NCI-H774 (cell line): ENCODE measurements around the gene IGF2BP2.
"Not testable (repeated sequence)": the region's sequence is repeated elsewhere in the genome, so short reads cannot be mapped to it uniquely, and the experiment has no call there.

Experiments used
- DNase-seq: peaks from one replicate; lab custom pipeline; 2025; lab: John Stamatoyannopoulos, UW

Gene IGF2BP2

DNA sequence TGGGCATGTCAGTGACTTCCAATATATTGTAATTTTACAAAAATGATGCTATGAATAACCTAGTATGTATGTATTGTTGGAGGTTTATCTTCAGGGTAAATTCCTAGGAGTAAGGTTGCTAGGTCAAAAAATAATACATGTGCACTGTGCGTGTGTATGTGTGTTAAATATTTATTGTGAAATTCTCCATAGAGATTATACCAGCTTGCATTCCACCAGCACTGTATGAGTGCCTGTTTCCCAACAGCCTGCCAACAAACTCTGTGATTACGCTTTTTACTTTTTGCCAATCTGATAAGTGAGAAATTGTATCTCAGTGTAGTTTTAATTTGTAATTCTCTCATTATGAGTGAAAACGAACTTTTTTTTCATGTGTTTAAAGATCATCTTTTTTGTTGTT, 12.6 kb upstream of the IGF2BP2 start:
- no peak for DNase-seq

DNA sequence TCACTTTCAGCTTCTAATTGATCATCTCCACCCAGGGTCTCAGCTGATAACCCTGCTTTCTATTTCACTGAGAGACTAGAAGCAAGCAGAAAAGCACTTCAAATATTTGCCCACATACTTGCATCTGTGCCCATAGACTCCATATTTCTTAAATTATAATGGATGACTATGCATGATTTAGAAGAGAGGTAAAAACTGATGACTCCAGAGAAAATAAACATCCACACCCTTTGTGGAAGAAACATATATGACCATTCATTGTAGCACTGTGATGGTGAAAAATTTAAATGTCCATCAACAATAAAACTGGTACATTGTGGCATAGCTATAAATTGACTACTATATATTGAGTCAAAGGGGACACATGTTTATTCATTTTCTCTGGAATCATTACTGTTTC, 7.1 kb upstream of the IGF2BP2 start:
- no peak for DNase-seq

DNA sequence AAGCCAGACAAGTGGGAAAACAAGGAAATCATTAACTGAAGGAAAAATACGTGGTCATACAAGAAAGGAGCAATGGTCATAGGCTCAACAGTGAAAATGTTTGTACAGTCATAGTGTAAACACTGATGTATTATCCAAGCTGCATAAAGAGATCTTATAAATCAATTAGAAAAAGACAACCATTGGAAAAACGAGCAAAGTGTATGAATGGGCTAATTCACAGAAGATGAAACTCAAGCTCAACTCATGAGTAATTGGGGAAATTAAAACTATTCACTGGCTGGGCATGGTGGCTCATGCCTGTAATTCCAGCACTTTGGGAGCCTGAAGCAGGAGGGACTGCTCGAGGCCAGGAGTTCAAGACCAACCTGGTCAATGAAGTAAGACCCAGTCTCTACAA, 6.4 kb upstream of the IGF2BP2 start:
- DNase-seq = peak; percentile 40

DNA sequence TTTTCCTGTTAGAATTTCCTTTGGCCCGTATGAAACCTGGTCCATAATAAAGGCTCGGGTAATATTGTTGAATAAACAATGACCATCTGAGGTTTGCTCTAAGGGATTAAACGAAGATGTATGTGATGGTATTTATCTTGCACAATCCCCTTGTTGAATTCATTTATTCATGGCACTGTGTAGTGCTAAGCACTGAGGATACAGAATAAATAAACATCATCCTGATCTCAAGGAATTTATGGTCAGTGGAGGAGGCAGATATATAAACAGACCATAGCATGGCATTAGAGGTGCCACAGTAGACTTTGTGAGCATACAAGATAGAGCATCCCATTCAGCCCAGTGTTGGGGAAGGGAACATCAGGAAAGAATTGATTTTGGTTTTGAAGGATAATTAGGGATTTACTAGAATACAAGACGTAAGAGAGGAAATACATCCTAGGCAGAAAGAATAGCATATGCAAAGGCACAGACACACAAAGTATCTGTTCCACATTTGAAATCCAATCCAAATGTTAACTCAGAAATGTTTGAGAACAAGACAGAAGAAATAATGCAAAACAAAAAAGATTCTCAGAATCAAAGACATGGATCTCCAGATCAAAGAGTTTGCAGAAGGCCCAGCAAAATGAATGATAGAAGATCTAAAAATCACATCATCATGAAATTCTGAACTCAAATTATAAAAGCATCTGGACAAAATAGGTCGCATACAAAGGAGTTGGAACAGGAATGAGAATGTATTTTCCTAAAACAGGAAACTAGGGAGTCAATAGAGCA, 5.4 kb upstream of the IGF2BP2 start:
- no peak for DNase-seq

DNA sequence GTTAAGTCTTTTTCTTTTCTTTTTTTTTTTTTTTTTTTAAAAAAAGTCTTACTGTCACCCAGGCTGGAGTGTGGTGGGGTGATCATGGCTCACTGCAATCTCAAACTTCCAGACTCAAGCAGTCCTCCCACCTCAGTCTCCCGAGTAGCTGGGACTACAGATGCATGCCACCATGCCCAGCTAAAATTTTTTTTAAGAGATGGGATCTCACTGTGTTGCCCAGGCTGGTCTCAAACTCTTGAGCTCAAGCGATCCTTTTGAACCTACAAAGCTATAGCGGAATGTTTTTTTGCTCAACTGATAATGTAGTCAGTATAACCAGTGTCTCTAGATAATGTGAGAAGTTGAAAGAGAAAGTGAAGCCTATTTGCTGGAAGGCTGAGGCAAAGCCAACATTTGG, 3.9 kb upstream of the IGF2BP2 start:
- no peak for DNase-seq

DNA sequence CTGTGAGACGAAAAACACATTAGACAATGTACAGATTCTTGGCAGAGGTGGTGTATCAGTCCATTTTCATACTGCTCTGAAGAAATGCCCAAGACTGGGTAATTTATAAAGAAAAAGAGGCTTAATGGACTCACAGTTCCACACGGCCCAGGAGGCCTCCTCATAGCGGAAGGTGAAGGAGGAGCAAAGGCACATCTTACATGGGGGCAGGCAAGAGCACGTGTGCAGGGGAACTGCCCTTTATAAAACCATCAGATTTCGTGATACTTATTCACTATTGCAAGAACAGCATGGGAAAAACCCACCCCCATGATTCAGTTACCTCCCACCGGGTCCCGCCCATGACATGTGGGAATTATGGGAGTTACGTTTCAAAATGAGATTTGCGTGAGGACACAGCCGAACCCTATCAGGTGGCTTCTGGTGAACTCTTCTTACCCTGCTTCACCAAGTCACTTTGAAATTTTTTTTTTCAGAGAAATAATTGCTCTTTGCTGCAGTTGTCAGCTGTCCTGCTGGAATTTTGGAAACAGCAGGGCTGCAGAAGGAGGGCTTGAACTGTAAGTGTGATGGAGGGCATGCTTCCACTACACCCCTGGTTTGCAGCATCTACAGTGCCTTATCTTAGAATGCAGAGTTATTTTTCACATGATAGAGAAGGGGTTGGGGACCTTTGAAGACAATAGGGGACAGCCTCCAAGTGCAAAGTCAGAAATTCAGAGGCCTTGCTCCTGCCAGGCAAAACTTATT, 2.9 kb upstream of the IGF2BP2 start:
- no peak for DNase-seq

DNA sequence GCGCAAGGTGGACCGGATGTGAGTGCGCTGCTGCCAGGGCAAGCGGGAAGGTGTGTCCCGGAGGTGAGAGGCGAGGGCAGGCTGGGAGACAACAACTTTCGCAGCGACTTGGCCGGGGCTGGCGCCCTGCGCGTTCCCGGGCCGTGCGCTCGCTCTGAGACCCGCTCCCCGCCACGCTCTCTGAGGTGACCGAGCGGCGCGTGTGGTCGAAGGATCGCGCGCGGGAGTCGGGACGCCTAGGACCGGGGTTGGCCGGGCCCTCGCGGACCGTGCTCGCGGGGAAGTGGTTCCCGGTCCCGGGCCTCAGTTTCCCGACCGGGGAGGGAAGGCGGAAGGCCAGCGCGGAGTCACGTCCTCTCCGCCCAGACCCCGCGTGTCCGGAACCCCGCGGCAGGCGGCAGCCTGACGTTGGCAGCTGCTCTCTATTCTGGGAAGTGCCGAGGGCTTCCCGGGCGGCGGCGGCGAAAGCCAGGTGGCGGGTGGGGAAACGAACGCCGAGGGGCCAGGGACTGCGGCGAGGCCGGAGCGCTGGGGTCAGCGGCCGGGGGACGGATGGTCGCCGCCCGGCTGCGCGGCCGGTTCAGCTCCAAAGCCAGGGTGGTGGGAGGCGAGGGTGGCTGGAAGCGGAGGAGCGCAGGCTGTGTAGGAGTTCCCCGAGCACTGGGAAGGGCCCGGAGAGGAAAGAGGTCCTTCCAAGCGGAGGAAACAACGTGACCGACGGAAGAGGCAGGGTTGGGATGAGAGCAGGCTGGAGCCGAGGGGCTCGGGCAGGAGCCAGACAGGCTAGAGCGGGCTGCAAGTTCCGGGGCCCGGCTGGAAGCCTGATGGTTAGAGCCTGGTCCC, 1.0 kb upstream of the IGF2BP2 start:
- DNase-seq = peak; percentile 13

DNA sequence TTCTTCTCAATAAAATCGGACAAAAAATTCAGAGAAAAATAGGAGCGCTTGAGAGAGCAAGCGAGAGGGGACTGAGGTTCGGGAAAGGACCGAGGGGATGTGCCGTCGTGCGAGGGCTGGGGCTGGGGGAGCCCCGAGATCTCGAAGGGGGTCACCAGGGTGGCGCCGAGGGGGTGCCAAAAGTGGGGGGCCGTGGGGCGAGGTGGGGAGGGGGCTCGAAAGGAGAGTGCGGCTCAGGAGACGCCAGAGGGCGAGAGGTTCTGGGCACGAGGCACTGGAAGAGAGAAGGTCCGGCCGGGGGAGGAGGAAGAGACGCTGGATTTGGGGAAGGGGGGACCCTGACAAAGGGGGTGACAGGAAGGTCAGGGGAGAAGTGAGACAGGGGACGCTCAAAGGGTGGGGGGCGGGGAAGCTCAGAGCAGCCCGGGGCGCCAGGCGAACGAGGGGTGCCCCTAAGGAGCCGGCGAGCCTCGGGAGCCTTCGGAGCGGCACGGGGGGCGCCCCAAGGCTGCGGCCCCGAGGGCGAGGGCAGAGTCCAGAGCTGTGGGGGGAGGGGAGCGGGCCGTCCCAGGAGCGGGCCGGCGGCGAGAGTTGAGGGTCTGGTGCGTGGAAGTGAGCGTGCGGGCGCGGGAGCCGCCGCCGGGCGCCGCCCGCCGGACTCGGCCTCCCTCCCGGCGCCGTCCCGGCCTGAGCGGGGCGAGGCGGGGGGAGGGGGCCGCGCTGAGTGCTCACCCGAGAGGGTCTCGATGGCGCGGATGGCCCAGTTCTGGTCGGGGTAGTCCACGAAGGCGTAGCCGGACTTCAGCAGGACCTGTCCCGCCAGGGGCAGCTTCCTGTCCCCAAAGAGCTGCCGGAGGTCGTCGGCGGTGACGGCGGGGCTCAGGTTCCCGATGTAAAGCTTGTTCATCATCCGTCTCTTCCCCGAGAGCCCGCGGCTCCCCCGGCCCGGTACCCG, 514 bp downstream of the IGF2BP2 start:
- no peak for DNase-seq

DNA sequence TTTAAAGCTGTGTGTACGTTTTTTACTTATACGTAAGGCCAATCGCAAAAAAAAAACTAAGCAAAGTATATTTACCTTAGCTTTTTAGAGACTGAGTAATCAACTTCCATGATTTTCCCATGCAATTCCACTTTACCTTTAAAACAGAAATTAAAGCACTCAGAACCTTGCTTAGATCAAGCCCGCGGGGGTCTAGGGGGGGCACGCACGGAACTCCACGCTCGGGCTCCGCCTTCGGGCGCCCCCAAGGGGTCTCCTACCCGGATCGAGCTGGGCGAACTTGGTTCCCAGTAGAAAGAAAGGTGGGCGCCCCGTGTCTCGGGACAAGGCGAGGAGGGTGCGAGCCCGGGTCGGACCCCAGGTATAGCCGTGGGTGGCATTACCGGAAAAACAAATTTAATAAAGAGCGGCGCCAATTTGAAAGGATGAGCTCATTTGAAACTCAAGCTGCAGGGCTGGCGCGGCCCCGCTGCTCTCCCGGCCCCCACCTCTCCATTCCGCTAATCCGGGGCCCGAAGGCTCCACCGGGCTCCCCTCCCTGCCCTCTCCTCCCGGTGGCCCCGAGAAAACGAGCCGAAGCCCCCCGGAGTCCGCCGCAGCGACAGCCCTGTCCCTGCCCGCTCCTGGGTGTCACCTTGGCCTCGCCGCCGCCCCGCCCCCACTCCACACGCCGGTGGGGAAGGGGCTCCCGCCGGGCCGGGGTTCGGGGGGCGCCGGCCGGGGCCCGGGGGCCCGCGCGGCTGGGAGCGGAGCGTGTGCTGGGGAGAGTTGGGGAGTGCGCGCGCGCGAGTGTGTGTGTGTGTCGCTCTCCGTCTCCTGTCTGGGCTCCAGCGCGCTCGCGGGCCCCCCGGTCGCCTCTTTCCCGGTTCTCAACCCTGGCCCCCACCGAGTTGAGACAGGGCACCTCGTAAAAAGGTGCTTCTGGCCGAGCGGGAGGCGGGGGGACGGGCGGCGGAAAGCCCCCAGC, 1.5 kb downstream of the IGF2BP2 start:
- no peak for DNase-seq

DNA sequence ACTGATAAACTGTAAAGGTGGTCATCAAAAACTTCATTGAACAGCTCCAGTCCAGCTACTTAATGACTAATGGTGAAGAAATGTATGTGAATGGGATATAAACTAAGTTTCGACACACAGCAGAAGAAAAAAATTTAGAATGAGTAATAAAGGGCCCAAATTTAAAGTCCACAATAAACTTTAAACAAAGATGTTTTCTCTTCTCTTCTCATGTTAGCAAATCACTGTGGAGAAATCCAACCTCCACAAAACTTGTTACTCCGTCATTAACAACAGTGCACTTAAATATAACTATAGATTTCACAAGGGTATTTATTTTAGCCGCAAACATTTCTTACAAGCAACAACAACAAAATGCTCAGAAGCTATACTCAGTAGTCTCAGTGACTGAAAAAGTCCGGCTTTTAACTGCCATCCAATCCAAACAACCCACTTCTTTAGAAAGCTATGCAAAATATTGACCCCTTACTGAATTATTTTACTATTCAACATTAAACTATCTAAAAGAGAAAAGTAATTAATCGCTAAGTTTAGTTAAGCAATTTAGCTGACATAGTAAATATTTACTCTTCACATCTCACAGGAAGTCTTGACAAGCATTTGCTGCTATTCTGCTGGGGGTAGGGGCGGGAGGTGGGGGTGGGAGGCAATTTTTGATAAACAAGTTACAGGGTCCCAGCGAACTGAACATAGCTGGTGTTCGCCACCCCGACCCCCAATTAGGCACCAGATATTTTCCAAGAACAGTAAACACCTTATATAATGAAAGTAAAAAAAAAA, 2.4 kb downstream of the IGF2BP2 start:
- no peak for DNase-seq

DNA sequence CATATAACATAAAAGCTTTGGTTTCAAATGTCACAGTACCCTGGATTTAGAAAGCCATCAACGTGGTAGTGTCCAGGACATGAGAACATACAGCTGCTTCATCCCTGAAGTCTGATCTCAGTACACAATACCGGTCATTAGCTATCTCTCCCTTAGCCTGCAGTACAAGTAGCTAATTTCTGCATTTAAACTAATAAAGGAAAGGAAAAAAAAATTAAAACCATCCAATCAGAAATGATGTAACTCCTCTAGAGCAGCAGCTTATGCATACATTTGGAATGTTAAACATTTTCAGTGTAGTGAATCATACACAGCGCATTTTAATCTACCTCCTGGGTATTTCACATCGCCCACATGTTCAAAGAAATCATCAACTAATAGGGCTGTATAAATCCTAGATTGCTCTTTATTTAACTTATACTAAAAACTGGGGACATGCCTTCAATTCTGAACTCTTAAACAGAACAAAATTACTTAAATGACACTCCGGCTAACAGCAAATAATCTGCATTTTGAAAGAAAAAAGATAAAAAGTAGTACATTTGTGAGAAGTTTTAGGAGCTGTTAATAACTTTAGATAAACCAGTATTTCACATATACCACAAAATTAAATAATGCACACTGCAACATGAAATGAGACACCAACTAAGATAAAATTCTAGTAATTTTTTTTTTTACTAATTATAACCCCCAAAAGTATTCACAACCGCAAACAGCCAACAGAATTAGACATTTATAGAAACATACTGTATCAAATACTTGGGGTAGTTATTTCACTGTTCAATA, 3.7 kb downstream of the IGF2BP2 start:
- no peak for DNase-seq

DNA sequence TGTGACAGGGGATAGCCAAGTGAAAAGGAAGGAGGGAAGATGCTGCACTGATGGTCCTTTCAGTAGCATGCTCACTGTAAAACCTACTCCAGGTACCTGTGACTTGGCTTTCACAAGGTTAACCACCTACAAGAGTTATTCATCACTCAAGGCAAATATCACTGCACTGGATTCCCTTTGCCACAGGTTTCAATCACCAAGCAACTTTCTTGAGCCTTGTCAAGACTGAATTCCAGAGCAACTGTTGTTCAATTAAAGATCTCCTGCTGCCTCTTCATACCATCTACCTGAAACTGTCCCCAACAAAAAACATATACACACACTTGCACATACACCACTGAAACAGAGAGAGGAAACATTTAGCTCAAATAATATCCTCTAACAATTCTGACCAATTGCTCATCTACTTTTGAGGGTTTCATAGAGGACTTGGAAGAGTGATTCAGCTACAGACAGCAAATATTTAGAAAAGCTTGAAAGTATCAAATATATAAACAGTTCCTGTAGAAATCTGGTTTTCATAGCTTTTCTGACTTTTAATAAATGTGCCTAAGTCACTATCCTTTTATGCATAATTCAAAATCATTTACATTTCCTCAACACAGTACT, 6.5 kb downstream of the IGF2BP2 start:
- DNase-seq = no peak

DNA sequence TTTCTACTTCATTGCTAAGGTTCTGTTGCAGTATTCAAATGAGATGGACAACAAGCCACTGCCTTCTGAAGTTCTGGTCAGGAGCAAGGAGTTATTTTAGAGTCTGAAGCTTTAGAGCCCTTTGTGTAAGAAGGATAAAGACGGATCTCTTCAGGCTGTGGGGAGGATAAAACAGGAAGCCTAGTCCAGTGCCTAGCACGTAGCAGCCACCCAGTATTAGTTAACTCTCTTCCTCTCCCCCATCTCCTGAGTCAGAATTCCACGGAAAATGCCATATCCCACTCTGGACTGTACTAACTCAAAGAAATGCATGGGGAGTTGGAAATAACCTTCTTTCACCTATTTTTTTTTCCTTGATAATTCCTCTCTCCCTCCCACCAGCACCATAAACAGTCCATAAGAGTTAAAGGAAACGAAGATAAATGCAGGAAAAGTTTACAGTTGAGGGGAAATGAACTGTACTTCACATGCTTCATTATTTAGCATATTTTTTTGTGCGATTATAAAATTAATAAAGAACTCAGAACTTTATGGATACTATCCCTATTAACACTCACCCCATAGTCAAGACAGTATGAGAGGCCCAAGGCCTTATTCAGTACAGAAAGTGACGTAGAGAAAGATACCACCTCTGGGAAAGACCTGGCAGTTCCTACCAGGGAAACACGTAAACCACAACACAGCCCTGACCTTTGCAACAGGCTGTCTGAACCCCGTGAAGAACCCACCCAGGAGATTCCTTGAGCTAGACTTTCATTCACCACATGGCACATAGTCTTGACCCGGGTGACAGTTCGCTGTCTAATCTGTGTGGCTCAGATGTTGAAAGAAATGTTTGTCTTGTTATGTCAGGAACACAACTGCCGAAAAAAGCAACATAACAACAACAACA, 9.2 kb downstream of the IGF2BP2 start:
- DNase-seq = no peak

DNA sequence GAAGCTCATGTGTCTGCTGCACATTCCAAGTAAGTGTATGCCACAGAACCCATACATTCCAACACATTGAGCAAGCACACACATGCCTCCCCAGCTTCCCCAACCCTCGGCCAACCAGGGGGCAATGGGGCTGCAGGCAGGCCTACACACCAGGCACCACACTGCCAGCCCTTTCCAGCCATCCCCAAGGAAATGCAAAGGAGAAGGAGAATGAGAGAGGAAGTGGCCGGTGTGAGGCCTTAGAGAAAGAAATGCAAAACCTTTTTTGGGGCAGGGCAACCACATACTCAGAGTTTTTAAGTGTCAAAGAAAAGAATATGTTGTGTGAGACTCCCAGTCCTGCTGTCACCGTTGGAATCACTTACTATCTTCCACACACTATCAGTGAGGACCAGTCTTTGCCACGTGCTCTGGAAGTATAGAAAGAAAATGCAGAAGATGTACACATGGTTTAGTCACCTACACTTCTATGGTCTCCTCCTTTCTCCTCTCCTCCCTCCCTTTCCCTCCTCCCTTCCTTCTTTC, 11.1 kb downstream of the IGF2BP2 start:
- DNase-seq = no peak

DNA sequence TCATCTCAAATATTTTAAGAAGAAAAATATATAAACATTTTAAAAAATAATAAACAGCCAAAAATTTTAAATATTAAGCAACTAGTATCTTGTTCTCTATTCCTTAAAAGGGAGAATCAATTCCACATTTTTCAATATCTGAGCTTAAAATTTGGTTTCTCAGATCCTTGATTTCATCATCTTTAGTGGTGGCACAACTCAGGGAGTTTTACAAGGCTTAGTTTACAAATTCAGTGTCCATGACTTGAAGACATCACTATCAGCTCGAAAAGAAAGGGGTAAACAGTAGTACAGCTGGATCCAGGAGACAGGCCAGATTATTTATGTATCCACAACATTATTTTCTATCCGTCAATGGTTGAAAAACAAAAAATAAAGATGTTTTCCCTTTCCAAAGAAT, 11.6 kb downstream of the IGF2BP2 start:
- DNase-seq = no peak

DNA sequence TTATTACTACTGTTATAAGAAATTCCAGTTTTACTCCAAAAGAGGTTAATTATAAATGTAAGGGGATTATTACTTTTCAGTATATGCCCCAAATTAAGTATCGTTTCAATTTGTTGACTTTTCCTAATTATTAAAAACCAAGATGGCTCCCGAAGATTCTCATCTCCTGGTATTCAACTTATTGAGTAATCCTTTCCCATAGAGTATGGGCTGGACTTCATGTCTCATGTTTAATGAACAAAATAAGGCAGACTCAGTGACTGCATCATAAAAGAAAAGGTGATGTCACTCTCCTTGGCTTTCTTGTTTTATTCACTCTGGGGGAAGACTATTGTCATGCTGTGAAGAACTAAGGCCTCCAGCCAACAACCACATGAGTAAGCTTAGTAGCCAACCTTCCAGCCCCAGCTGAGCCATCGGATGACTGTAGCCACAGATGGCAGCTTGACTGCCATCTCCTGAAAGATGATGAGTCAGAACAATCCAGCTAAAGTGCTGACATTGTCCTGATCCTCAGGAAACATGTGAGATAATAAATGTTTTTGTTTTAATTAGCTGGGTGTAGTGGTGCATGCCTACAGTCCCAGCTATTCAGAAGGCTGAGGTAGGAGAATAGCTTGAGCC, 17.3 kb downstream of the IGF2BP2 start:
- no peak for DNase-seq

DNA sequence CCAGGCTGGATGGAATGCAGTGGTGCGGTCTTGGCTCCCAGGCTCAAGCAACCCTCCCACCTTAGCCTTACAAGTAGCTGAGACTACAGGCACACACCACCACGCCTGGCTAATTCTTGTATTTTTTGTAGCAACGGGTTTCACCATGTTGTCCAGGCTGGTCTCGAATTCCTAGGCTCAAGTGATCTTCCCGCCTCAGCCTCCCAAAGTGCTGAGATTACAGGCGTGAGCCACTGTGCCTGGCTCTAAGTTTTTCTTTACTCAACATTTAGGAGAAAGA, 26.1 kb downstream of the IGF2BP2 start:
- DNase-seq = not testable (repeated sequence)
